ENCODE data around the gene ITCH. TPM values are rescaled to one million over a fixed set of nuclear protein-coding genes. Genes with fewer than 3 reads are reported as not detected.
"Not testable (repeated sequence)": the region's sequence is repeated elsewhere in the genome, so short reads cannot be mapped to it uniquely, and the experiment has no call there.

Gene ITCH
- total RNA-seq, 1 experiment from 2014 or later = 54.8 TPM

GRCh38 chr20:34347571-34347970 lies 15.5 kb upstream of the ITCH start:
- H3K4me1 ChIP-seq (ENCODE audit: low read length) = no peaks in the 10 kb centered on the region
- no peak overlapping the region for H3K4me3 ChIP-seq (ENCODE audit: low read length)
- no peak overlapping the region for H3K9ac ChIP-seq (ENCODE audit: low read length)
- no peak for DNase-seq
- H3K9me3 ChIP-seq (ENCODE audit: low read length) = no peaks in the 10 kb centered on the region
- no peaks in the 10 kb centered on the region for H3K36me3 ChIP-seq (ENCODE audit: insufficient read depth, low read length)
- no peaks in the 10 kb centered on the region for H3K27me3 ChIP-seq (ENCODE audit: low read length)
- H4K20me1 ChIP-seq (ENCODE audit: insufficient read depth, low read depth, low read length) = no peaks in the 10 kb centered on the region
- H3K27ac ChIP-seq (ENCODE audit: low read length) = no peak overlapping the region
- no peaks in the 10 kb centered on the region for H3K79me2 ChIP-seq (ENCODE audit: low read length)
- H3K9me2 ChIP-seq (replicated peaks; ENCODE audit: insufficient read depth, low read length) = no peaks in the 10 kb centered on the region
- H2AFZ ChIP-seq (ENCODE audit: low read length) = no peak overlapping the region
- no peak overlapping the region for H3K4me2 ChIP-seq (ENCODE audit: low read depth, low read length, poor library complexity, severe bottlenecking)

GRCh38 chr20:34350095-34350494 lies 13.0 kb upstream of the ITCH start:
- no peak for DNase-seq
- Histone ChIP-seq H3K4me1 (ENCODE audit: low read length) (no peaks in the 10 kb centered on the region), H3K4me2 (ENCODE audit: low read depth, low read length, poor library complexity, severe bottlenecking) (no peak overlapping the region), H2AFZ (ENCODE audit: low read length) (no peak overlapping the region), H3K9me2 (replicated peaks; ENCODE audit: insufficient read depth, low read length) (no peaks in the 10 kb centered on the region), H4K20me1 (ENCODE audit: insufficient read depth, low read depth, low read length) (no peaks in the 10 kb centered on the region), H3K27ac (ENCODE audit: low read length) (no peak overlapping the region), H3K9ac (ENCODE audit: low read length) (no peak overlapping the region), H3K79me2 (ENCODE audit: low read length) (no peaks in the 10 kb centered on the region), H3K4me3 (ENCODE audit: low read length) (no peak overlapping the region), H3K36me3 (ENCODE audit: insufficient read depth, low read length) (no peaks in the 10 kb centered on the region), H3K9me3 (ENCODE audit: low read length) (no peaks in the 10 kb centered on the region), H3K27me3 (ENCODE audit: low read length) (no peaks in the 10 kb centered on the region)

- not testable (repeated sequence) for H3K79me2 ChIP-seq (ENCODE audit: low read length); H3K27ac ChIP-seq (ENCODE audit: low read length); H2AFZ ChIP-seq (ENCODE audit: low read length); H3K9ac ChIP-seq (ENCODE audit: low read length); H4K20me1 ChIP-seq (ENCODE audit: insufficient read depth, low read depth, low read length); H3K9me3 ChIP-seq (ENCODE audit: low read length); H3K4me3 ChIP-seq (ENCODE audit: low read length); H3K4me1 ChIP-seq (ENCODE audit: low read length); H3K9me2 ChIP-seq (replicated peaks; ENCODE audit: insufficient read depth, low read length); DNase-seq; H3K27me3 ChIP-seq (ENCODE audit: low read length); H3K4me2 ChIP-seq (ENCODE audit: low read depth, low read length, poor library complexity, severe bottlenecking); H3K36me3 ChIP-seq (ENCODE audit: insufficient read depth, low read length)
Measured at GRCh38 chr20:34353467-34353866, 9.6 kb upstream of the ITCH start.

- Histone ChIP-seq H3K36me3 (ENCODE audit: insufficient read depth, low read length) (no peaks in the 10 kb centered on the region), H3K9ac (ENCODE audit: low read length) (no peak overlapping the region), H3K9me2 (replicated peaks; ENCODE audit: insufficient read depth, low read length) (no peaks in the 10 kb centered on the region), H3K4me3 (ENCODE audit: low read length) (no peak overlapping the region), H3K79me2 (ENCODE audit: low read length) (no peaks in the 10 kb centered on the region), H2AFZ (ENCODE audit: low read length) (no peak overlapping the region), H3K27ac (ENCODE audit: low read length) (no peak overlapping the region), H3K4me2 (ENCODE audit: low read depth, low read length, poor library complexity, severe bottlenecking) (no peak overlapping the region), H3K9me3 (ENCODE audit: low read length) (no peaks in the 10 kb centered on the region), H3K27me3 (ENCODE audit: low read length) (no peaks in the 10 kb centered on the region), H4K20me1 (ENCODE audit: insufficient read depth, low read depth, low read length) (no peaks in the 10 kb centered on the region), H3K4me1 (ENCODE audit: low read length) (no peaks in the 10 kb centered on the region)
- DNase-seq = no peak
Measured at GRCh38 chr20:34355427-34355826, 7.6 kb upstream of the ITCH start.

- H3K36me3 ChIP-seq (ENCODE audit: insufficient read depth, low read length); H3K9ac ChIP-seq (ENCODE audit: low read length); H3K27me3 ChIP-seq (ENCODE audit: low read length); DNase-seq; H3K9me2 ChIP-seq (replicated peaks; ENCODE audit: insufficient read depth, low read length); H4K20me1 ChIP-seq (ENCODE audit: insufficient read depth, low read depth, low read length); H3K27ac ChIP-seq (ENCODE audit: low read length); H2AFZ ChIP-seq (ENCODE audit: low read length); H3K4me3 ChIP-seq (ENCODE audit: low read length); H3K9me3 ChIP-seq (ENCODE audit: low read length); H3K4me2 ChIP-seq (ENCODE audit: low read depth, low read length, poor library complexity, severe bottlenecking): not testable (repeated sequence)
- peaks cover 15% of the 10 kb centered on the region for H3K4me1 ChIP-seq (ENCODE audit: low read length)
- peaks cover 15% of the 10 kb centered on the region for H3K79me2 ChIP-seq (ENCODE audit: low read length)
Measured at GRCh38 chr20:34359729-34360128, 3.3 kb upstream of the ITCH start.

- Histone ChIP-seq H3K4me1 (ENCODE audit: low read length) (peaks cover 32% of the 10 kb centered on the region), H3K36me3 (ENCODE audit: insufficient read depth, low read length) (0 out of 2 replicates have a peak, but pooled peaks cover 2% of the 10 kb centered on the region), H3K4me2 (ENCODE audit: low read depth, low read length, poor library complexity, severe bottlenecking) (peak overlapping the region; percentile 79), H3K9ac (ENCODE audit: low read length) (peak overlapping the region; percentile 87), H3K9me2 (replicated peaks; ENCODE audit: insufficient read depth, low read length) (no peaks in the 10 kb centered on the region), H3K9me3 (ENCODE audit: low read length) (no peaks in the 10 kb centered on the region), H3K4me3 (ENCODE audit: low read length) (peak overlapping the region; percentile 87), H4K20me1 (ENCODE audit: insufficient read depth, low read depth, low read length) (0 out of 2 replicates have a peak, but pooled peaks cover 10% of the 10 kb centered on the region), H3K27ac (ENCODE audit: low read length) (no peak overlapping the region), H3K79me2 (ENCODE audit: low read length) (peaks cover 43% of the 10 kb centered on the region), H3K27me3 (ENCODE audit: low read length) (no peaks in the 10 kb centered on the region), H2AFZ (ENCODE audit: low read length) (peak overlapping the region; percentile 80)
- DNase-seq = peak; percentile 50
Measured at GRCh38 chr20:34362502-34363061, 491 bp upstream of the ITCH start.

GRCh38 chr20:34363465-34364222 lies 571 bp downstream of the ITCH start:
- 0 out of 2 replicates have a peak, but pooled peaks cover 14% of the 10 kb centered on the region for H4K20me1 ChIP-seq (ENCODE audit: insufficient read depth, low read depth, low read length)
- peak overlapping the region; percentile 87 for H3K4me3 ChIP-seq (ENCODE audit: low read length)
- H3K9me2 ChIP-seq (replicated peaks; ENCODE audit: insufficient read depth, low read length) = no peaks in the 10 kb centered on the region
- peak overlapping the region; percentile 65 for H2AFZ ChIP-seq (ENCODE audit: low read length)
- H3K27me3 ChIP-seq (ENCODE audit: low read length) = no peaks in the 10 kb centered on the region
- no peaks in the 10 kb centered on the region for H3K9me3 ChIP-seq (ENCODE audit: low read length)
- peak; percentile 63 for DNase-seq
- peaks cover 6% of the 10 kb centered on the region; the same call in 1 of the 2 replicates for H3K36me3 ChIP-seq (ENCODE audit: insufficient read depth, low read length)
- peak overlapping the region; percentile 87 for H3K9ac ChIP-seq (ENCODE audit: low read length)
- H3K79me2 ChIP-seq (ENCODE audit: low read length) = peaks cover 54% of the 10 kb centered on the region
- peak overlapping the region; percentile 27 for H3K27ac ChIP-seq (ENCODE audit: low read length)
- H3K4me1 ChIP-seq (ENCODE audit: low read length) = peaks cover 32% of the 10 kb centered on the region
- H3K4me2 ChIP-seq (ENCODE audit: low read depth, low read length, poor library complexity, severe bottlenecking) = peak overlapping the region; percentile 79

- peaks cover 32% of the 10 kb centered on the region for H3K4me1 ChIP-seq (ENCODE audit: low read length)
- peak overlapping the region; percentile 87 for H3K4me3 ChIP-seq (ENCODE audit: low read length)
- H3K27ac ChIP-seq (ENCODE audit: low read length) = 0 out of 2 replicates have a peak overlapping the region, but pooled peaks have one; percentile 27
- peaks cover 11% of the 10 kb centered on the region for H3K36me3 ChIP-seq (ENCODE audit: insufficient read depth, low read length)
- H3K4me2 ChIP-seq (ENCODE audit: low read depth, low read length, poor library complexity, severe bottlenecking) = peak overlapping the region; percentile 79
- peak overlapping the region; percentile 87 for H3K9ac ChIP-seq (ENCODE audit: low read length)
- H2AFZ ChIP-seq (ENCODE audit: low read length) = no peak overlapping the region
- H3K27me3 ChIP-seq (ENCODE audit: low read length) = no peaks in the 10 kb centered on the region
- peaks cover 58% of the 10 kb centered on the region for H3K79me2 ChIP-seq (ENCODE audit: low read length)
- no peak for DNase-seq
- 0 out of 2 replicates have a peak, but pooled peaks cover 14% of the 10 kb centered on the region for H4K20me1 ChIP-seq (ENCODE audit: insufficient read depth, low read depth, low read length)
- no peaks in the 10 kb centered on the region for H3K9me2 ChIP-seq (replicated peaks; ENCODE audit: insufficient read depth, low read length)
- H3K9me3 ChIP-seq (ENCODE audit: low read length) = no peaks in the 10 kb centered on the region
Measured at GRCh38 chr20:34364223-34364506, 1.1 kb downstream of the ITCH start.

Data from Karpas-422 (cell line).